Suppressor macrophage treated with lipopolysaccharide for 1 hour (primary cell): ENCODE data around the gene ACP7.
"Not testable (repeated sequence)": the region's sequence is repeated elsewhere in the genome, so short reads cannot be mapped to it uniquely, and the experiment has no call there.

Source experiments
- DNase-seq, 3 donors: peaks; one replicate each; pipeline ENCODE4 v3.0.0-alpha.2; 2020 to 2022

ACP7 gene

DNA sequence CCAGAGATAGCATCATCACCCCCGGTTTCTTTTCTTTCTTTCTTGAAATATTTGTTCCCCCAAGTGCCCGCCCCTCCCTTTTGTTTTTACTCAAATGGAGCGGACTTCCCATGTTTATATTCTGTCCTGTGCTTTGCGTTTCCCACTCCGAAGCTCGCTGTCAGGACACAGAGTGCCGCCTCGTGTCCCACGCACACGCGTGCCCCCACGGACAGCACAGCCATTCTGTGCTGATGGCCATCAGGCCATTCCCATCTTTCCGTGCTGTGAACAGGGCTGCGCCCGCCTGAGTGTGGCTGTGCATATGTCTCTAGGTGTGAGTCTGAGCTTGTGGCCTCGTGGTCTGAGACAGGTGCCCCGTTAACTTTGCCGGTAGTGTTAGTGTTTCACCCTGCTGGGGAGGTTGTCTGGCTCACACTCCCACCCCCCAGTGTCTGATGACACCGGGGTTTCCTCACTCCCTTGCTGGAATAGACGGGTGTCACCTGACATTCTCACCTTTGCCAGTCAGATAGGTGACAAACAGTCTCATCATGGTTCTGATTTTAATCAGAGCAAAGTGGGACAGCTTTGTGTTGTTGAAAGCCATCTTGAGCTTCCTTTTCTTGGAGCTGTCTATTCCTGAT is 48.3 kb downstream of the ACP7 start:
- no peak for DNase-seq

DNA sequence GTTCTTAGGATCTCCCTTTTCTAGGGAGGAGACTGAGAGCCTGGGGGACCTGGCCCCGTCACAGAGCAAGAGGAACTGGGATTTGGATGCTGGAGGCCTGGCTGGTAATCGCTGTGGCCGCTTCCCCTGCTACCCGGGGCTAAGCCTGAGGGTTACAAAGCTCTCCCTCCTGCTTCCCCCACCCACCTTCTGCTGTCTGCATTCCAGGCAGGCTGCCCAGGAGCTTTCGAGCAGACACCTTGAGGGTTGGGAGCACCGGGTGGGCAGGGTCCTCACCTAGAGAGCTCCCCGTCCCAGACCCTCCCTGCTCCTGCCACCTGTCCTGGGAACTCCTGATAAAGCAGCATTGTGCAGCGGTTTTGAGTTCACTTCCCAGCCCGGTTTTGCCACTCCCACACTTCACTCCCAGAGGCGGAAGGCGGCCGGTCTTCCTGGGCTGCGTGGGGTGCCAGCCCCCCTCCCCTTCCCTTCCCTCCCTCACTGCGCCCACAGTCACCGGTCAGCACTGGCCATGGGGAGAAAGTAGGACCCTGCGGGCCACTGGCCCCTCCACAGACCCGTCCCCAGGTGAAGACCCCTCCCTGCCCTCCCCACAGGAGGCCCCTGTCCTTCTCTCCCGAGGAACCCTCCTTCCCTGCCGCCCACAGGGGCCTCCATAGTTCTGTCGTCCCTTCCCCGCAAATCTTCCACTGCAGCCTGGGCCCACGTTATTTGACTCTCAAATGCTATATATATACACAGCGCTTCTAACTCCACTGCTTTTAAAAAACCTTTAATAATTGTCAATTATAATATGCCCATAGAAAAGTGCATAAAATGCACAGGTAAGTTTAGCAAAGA is 49.5 kb downstream of the ACP7 start:
- DNase-seq: peak; percentile 34 to 51 (median 35)

DNA sequence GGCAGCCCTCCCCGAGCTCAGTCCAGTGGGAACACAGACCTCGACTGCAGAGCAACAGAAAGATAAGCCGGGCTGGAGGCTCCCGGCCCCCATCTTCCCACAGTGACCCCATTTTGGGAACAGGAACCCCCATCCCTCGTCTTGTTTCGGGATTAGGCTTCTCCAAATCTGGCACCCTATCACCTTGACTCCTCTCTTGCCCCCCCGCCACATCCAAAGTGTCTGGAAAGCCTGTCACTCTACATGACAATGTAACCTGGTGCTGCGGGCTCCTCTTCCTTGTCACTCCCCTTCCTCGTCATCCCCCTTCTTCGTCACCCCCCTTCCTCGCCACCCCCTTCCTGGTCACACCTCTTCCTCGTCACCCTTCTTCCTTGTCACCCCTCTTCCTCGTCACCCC is 51.5 kb downstream of the ACP7 start:
- no peak for DNase-seq

- DNase-seq: no peak
Observed at GRCh38 chr19:39136225-39136940, 52.2 kb downstream of the ACP7 start.

GRCh38 chr19:39137131-39137530 is 53.0 kb downstream of the ACP7 start:
- DNase-seq: no peak

DNA sequence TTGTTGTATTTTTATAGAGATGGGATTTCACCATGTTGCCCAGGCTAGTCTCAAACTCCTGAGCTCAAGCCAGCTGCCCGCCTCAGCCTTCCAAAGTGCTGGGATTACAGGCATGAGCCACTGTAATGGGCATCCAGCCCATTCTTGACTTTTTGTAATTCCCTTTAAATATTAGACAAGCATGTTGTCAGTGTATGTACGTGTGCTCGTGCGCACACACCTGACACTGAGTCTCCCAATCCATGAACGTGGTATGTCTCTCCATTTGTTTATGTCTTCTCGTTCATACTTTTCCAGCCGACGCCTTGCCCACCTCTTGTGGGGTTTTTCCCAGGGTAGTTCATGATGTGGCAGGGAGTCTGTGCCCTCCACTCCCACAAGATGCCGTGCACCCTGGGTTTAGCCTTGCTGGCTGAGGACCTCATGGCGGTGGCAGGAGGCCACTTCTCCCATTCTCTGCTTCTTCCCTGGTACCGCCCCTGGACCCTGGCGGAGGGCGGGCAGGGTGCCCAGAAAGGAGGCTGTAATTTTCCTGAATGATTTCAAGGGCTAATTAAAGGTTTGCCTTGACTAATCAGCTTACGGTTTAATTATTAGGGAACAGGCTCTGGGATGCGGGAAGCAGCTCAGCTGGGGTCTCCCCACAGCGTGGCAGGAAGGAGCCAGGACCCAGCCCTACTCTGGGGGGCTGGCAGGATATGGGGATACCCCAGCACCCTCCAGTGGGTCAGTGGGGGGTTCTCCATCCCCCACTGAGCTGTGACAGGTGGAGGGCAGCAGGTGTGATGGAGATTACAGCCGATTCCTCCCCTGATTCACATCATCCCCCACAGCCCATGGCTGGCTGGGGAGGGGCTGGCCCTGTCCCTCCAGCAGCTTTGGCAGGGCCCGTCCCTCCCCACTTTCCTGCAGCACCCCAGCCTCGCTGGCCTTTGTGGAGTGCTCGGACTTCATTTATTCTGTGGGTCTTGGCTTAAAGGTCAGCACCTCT is 54.3 kb downstream of the ACP7 start:
- DNase-seq: no peak

DNA sequence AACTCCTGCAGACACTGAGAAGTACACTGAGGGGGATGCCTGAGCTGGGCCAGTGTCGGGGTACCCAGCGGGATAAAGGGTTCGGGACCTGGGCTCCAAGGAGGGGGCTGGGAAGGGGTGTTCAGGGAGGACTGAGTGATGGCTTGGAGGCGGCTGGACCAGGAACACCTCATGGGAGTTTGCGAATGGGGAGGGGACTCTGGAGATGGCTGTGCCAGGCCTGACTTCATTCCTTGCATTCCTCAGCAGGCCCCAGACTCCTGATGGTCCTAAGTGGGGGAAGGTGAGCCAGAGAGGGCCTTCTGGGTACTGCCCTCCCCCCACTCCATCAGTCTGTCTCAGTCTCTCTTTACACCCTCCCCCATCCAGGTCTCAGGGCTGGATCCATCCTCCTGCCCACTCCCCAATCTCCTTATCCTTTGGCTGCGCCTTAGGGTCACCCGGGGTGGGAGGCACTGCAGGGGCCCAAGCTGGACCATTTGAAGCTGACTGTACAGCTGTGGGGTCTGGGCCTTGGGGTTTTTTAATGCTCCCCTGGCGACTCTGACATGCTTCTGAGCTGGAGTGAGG is 55.2 kb downstream of the ACP7 start:
- no peak for DNase-seq

- no peak for DNase-seq
Observed at GRCh38 chr19:39139971-39140453, 55.8 kb downstream of the ACP7 start.

GRCh38 chr19:39140594-39140993 is 56.4 kb downstream of the ACP7 start:
- DNase-seq: no peak

DNA sequence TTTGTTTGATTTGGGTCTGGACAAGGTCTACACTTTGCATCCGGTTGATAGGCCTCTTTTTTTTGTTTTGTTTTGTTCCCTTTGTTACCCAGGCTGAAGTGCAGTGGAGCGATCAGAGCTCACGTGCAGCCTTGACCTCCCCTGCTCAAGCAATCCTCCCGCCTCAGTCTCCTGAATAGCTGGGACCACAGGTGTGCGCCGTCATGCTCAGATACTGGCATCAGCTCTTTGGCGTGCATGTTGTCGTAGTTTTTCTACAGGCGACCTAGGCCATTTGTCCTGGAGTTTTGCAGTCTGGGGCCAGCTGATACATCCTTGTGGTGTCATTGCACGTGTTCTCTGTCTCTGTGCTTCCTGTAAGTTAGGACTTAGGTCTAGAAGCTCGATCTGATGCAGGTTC is 57.8 kb downstream of the ACP7 start:
- DNase-seq: no peak

DNA sequence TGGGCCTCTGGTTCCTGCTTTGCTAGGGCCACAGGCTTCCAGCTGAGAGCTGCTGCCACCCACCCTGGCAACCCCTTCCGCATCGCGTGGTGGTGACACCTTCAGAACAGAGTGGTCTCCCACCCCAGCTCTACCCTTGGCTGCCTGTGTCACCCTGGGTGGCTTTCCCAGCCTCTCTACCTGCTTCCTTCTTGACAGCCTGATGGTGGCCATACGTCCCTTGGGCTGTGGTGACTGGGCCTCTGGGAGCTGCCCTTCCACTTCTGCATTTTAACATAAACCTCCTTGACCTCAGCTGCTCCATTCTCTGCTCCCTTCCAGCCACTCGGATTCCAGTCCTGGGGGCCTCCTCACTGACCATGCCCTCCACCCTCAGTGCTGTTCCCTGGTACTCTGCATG is 58.5 kb downstream of the ACP7 start:
- peak; percentile 35 to 54 (median 44) for DNase-seq

DNA sequence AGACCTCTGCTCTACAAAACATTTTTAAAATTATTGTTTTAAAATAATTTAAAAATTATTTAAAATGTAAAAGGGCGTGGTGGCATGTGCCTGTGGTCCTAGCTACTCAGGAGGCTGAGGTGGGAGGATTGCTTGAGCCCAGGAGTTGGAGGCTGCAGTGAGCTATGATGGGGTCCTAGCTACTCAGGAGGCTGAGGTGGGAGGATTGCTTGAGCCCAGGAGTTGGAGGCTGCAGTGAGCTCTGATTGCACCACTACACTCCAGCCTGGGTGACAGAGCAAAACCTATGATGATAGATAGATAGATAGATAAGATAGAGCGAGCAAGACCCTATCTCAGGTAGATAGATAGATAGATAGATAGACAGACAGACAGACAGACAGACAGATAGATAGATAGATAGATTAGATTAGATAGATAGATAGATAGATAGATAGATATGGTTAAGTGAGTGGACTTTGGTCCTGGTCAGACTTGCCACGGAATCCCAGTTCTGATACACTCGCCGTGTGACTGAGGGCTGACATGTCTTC is 59.7 kb downstream of the ACP7 start:
- DNase-seq: not testable (repeated sequence)

DNA sequence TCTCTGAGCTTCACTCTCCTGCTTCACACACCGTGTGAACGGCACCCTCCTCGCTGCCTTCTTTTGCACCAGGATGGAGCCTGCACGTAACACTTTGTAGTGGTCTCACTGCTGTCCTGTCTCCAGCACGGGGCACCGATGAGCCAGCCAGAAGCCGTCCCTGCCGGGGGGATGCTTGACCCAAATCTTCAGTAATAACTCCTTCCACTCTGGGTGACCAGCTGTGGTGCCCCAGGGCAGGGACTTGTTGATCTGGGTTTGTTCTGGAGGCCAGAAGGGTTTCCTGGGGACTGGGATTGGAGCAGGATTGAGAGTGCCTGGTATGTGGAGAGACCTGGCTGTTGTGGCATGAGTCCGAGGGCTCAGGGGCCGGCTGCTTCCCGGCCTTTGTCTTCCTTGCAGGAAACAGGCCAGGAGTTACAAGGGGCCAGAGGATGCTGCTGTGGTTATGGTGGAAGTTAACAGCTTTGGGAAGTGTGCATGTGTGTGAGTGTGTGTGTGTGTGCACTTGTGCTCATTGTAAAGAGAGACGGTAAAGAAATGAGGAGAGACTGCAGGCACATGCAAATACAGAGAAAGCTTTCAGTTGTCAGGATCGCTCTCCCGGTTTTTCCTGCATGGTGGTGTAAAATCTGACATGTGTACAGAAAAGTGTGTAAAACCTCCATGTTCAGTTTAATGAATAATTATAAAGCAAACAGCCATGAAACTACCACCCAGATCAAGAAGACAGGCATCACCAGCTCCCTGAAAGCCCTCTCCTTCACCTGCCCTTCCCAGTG is 60.3 kb downstream of the ACP7 start:
- DNase-seq: no peak

DNA sequence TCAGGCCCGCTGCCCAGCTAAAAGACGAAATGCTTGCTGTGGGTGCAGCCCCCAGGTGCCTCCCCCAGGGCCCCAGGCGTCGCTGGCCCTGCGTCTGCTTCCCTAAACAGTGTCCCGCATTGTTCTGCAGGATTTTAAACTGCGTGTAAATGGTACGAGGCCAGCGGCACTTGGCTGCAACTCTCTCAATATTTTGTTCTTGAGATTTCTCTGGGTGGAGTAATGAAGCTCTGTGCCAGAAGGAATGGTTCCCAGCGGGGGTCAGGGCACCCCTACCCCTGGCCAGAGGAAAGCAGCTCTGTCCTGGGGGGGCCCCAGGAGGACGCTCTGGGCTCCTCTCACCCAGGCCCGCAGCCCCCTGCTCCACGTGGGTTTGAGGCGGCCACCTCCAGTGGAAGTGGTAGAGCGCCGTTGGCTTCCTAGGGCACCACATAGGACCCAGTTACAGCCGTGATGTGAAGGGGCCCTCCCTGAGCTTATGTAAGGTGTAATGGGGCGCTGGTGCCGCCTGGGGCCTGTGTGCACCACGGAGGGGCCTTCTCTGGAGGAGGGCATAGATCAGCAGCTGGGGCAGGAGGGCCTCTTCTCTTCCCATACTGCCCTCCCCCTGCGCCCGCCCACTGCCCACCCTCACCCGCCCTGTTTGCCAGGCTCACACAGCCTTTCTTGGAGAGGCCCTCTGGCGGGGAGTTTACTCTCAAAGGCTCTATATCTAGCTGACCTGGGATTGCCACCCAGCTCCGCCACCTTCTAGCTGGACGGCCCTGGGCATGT is 61.2 kb downstream of the ACP7 start:
- no peak for DNase-seq

GRCh38 chr19:39146091-39146490 is 61.9 kb downstream of the ACP7 start:
- no peak for DNase-seq

DNA sequence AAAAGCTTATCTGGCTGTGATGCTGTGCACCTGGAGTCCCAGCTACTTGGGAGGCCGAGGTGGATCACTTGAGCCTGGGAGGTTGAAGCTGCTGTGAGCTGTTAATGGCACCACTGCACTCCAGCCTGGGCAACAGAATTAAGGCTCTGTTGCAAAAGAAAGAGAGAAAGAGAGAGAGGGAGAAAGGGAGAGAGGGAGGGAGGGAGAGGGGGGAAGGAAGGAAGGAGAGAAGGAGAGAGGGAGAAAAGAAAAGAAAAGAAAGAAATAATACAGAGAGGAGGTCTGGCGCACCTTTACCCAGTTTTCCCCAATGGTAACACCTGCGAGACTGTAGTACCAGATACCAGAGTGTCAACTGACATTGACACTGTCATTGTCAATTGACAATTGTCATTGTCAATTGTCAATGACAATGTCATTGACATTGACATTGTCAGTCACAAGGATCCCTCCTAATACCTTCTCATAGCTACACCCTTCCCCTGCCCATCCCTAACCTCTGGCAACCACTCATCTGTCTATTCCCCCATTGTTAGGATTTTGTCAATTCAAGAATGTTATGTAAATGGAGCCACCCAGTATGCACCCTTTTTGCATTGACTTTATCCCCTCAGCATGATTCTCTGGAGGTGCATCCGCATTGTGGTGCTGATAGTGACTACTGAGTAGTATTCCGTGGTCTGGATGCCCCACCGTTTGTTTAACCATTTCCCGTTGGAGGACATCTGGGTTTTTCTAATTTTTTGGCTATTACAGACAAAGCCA is 62.7 kb downstream of the ACP7 start:
- DNase-seq: no peak

DNA sequence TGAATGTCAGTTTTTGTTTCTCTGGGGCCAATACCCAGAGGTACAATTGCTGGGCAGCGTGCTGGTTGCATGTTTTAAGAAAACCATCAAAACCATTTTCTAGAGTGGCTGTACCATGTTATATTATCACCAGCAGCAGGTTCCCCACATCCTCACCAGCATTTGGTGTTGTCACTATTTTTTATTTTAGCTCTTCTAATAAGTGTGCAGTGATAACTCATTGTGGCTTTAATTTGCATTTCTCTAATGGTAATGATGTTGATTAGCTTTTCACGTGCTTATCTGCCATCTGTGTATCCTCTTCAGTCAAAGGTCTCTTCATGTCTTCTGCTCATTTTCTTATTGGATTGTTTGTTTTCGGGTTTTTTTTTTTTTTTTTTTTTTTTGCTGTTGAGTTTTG is 63.3 kb downstream of the ACP7 start:
- DNase-seq: no peak

- DNase-seq: no peak
Observed at GRCh38 chr19:39148939-39149529, 64.9 kb downstream of the ACP7 start.

DNA sequence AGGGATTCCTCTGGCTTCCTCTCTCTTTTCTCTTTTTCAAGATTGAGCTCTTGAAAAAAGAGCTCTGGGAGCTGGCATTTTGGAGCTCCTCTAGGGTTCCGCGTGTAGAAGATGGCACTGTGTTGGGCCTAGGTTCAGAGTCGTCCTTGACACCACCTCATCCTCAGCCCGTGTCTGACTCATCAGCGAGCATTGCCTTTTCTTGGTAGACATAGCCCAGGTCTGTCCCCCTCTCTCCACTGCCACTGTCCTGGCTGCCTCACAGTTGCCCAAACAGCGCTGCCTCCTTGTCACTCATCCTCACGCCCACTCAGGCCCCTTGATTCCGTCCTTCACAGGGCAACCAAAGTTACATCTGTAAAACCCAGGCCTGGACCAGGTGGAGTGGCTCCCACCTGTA is 66.1 kb downstream of the ACP7 start:
- DNase-seq: no peak
